ENCODE data around the gene NFATC3. TPM values are rescaled to one million over a fixed set of nuclear protein-coding genes. Genes with fewer than 3 reads are reported as not detected.

Gene NFATC3
- total and polyA plus RNA-seq, 2 of the 8 experiments (the other 6 are each of a cell fraction or from before 2014, with no cell fraction given) = 17.6 to 34.5 TPM

- TF ChIP-seq RBBP5 (IDR thresholded peaks at IDR 0.05; ENCODE audit: borderline replicate concordance, low read depth, low read length) (no peak), CBX8 (IDR thresholded peaks at IDR 0.05; ENCODE audit: borderline replicate concordance, low read depth, low read length) (no peak), CBX5 (IDR thresholded peaks at IDR 0.05; ENCODE audit: low read depth, low read length) (no peak), NANOG (IDR thresholded peaks at IDR 0.05; ENCODE audit: insufficient read depth, low read depth, low read length, poor library complexity, severe bottlenecking) (no peak), EP300 (IDR thresholded peaks at IDR 0.05; ENCODE audit: borderline replicate concordance in 1 of 2, low read depth in 2 of 2, low read length in 2 of 2) (no peak), PHF8 (conservative IDR thresholded peaks at IDR 0.05; ENCODE audit: low read depth, low read length) (no peak), SP4 (IDR thresholded peaks at IDR 0.05; ENCODE audit: low read length) (no peak)
Observed at GRCh38 chr16:68249371-68249770, 164.2 kb downstream of the NFATC3 start (continued).

Measured in H1 (cell line).